Right ventricle myocardium inferior (tissue), 1 donor: ENCODE measurements around the gene HDAC3. TPM values are rescaled to one million over a fixed set of nuclear protein-coding genes. Genes with fewer than 3 reads are reported as not detected.

Experiments used
- ATAC-seq: fragments of 200-7000 bp; cut with Tn5 transposase; one replicate; pipeline ENCODE4 v1.9.1; 2020; ENCODE audit warnings: mild to moderate bottlenecking, moderate library complexity
- DNase-seq: peaks from one replicate; pipeline ENCODE4 v3.0.0; 2021; ENCODE audit errors: missing footprints
- intact Hi-C: fragments of 100-400 bp; cut with DNase I; formaldehyde crosslinking; loops from one replicate; pipeline ENCODE4 v1.11.0; 2022
- long read RNA-seq: library from polyadenylated mRNA; unstranded; transcript quantifications from one replicate; pipeline ENCODE4 v2.0.0, GENCODE V29; 2021
- total RNA-seq: library from RNA; stranded (reverse); fragmentation: NEBNext Ultra II Directional; extraction: Animal tissue kit (Norgen Biotek cat#: 25700); gene quantifications from one replicate; pipeline ENCODE4 v1.2.1, GENCODE V29; 2021
- donor health status: DM: no; HTN: yes; CAD: no; lungs with severe emphysema.

The HDAC3 gene
- total RNA-seq, result 29.9 TPM
- long read RNA-seq, transcript HDAC3-201 (15 exons, 1,959 nt), result major isoform, 30 of 44 reads
- long read RNA-seq, partial matches to known transcripts, result 4 of 44 reads
- long read RNA-seq, other reads (novel, unspliced or antisense), result 9 of 44 reads

DNA sequence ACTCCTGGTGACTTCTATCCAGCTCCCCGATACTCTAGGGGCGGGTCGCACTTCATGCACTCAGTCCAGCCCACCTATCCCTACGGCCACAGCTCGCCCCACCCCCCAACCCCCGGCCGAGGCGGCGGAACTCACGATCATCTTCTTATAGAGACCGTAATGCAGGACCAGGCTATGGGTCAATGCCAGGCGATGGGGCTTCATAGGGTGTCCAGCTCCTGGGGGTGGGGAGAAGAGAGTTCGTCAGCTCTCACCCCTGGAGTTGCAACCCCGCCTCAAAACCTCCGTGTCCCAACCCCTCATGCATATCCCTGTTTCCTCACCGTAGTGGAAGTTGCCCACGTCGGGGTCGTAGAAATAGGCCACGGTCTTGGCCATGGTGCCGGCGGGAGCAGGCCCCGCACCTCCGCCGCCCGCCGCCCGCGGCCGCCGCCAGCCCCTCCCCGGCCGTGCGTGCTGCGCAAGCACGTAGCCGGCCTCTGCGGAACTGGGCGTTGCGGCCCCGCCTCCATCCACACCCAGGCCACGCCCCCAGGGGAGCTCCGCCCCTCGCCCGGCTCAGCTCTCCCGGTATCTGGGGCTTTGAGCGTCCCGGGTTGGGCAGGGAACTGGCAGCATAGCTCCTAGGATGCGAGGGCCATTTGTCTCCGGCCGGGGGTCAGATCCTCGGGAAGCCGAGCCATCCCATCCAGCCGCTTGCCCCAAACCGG, at the start of gene HDAC3, which contains the start of gene RELL2:
TSS of gene HDAC3 (minus strand) at position 437 of the 710 bp plus-strand sequence. CDS start at position 378, 59 bp downstream.
TSS of gene RELL2 (plus strand) at position 585 of the 710 bp plus-strand sequence. CDS start 1,229 bp downstream, outside the sequence.
- peak; percentile 96 for DNase-seq
- intact Hi-C loops, result loop anchor here (1.0 kb wide), 1 partner anchor 17 kb away; no protein-coding TSS in a partner anchor
- ATAC-seq, result peak; percentile 98

DNA sequence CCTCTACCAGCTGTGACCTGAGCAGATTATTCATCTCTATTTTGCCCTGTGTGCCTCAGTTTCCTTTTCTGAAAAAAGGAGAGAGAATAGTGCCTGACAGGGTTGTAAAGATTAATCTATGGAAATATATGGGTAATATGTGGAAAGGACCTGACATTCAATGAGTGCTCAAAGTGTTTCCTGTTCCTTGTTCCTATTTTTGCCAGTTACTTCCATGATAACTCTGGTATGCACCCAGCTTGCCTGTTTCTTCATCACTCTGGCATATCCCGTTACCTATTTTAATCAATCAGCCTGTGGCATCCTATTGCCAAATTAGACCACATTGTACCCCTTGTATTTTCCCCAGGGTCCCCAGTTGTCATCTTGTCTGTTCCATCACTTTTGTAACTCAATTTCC, 48.9 kb upstream of the HDAC3 start:
- DNase-seq (no peak), ATAC-seq (no peak)
- intact Hi-C loops, result no loop called here

DNA sequence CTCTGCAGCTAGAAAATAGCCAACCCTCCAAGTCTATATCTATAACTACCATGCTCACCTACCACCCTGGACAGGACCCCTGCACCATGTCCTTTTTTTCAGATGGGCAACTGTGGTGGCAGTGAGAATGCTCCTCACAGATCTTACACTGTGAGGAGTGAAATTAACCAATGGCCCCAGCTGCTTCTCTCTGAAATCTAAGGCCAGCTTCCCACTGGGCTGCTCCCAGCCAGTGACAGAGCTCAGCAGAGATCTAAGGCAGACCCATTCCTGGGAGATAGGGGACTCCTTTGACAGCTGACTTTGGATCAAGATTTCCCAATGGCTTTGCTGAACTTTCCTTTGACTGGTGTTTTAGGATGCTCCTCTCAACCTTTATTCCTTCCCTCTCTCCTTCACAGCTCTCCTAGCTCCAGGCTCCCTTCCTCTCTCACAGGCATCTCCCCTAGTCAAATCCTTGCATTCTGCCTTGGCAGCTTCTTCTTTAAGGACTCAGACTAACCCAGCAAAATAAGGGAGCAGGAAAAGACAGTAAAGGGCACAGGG, 47.0 kb upstream of the HDAC3 start:
- no peak for ATAC-seq
- intact Hi-C loops, result no loop called here
- DNase-seq, result no peak

DNA sequence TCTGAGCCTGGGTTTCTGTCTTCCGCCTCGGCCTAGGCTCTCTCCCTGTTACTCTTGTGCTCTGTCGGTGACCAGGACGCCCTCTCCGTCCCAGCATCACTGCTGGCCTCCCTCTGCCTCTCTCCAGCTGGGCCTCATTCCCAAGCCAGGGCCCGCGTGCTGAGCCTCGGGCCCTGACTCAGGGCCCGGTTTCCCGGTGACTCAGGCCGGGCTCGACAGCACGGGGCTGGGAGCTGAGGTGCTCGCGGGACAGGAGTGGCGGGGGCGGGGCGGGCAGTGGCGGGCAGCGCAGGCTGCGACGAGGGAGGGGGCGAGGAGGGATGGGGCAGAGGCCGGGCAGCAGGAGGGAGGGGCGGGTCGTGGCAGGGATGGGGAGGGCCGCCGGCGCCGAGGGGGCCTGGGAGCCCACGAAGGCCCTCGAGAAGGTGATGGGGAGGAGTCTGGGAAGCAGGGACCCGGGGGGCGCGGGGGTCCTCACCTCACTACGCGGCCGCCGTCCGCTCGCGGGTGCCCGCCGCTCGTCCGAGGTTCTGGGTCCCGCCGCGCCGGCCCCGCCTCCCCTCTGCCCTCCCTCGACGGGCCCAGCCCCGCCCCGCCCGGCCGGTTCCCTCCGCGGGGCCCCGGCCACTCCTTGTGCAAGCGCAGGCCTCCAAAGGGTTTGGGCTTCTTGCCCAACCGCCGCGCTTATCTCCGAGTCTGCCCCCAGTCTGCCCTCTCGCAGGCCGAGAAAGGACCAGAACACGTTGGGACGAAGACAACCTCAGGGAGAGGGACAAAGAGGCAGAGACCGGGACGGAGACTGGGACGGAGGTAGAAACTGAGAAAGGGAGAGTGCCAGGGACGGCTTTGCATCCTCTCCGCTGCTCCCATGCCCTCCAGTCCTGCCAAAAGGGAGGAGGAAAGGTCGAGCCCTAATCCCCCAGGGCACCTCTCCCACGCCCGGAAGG, 45.3 kb upstream of the HDAC3 start, which contains the start of gene ARAP3:
TSS of gene ARAP3 (minus strand) at position 536 of the 947 bp plus-strand sequence. CDS start 1,744 bp downstream, outside the sequence.
- intact Hi-C loops, result no loop called here
- ATAC-seq (peak; percentile 90), DNase-seq (peak; percentile 96)

DNA sequence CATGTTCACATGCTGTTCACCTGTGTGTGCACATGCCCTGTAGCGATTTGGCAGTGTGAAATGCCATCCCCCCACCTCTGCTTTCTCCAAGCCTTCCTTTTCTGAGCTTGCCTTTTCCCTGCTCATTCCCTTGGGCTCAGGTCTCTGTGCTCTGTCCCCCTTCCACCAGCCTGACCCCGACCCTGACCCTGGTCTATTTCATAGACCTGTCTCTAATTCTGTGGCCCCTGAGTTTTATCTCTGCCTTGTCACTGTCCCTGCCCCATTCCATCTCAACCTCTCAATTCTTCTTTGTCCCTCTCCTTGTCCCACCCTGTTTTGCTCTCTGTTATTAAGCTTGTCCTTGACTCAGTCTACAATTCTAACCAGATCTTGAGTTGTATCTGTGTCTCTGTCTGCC, 44.6 kb upstream of the HDAC3 start:
- intact Hi-C loops, result no loop called here
- ATAC-seq, result no peak
- no peak for DNase-seq

DNA sequence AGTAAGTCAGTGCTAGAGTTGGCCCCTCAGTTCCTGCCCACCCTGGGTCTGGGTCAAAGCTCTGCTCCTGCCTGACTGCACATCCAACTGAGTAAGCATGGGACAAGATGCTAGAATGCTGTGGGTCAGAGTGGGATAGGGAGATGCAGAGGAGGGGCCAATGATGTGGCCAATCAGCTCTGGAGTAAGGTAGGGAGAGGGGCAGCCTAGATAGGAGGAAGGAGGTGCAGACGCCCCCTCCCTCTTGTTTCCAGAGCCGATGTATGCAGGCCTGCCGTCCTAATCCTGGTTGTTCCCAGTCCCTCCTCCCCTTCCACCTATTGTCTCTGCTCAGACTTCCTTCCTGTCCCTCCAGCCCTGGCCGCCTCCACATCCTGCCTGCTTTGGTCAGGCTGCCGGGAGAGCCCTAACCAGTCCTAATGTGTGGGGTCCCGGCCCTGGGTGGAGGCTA, 44.1 kb upstream of the HDAC3 start:
- DNase-seq, result no peak
- intact Hi-C loops, result no loop called here
- peak; percentile 23 for ATAC-seq

DNA sequence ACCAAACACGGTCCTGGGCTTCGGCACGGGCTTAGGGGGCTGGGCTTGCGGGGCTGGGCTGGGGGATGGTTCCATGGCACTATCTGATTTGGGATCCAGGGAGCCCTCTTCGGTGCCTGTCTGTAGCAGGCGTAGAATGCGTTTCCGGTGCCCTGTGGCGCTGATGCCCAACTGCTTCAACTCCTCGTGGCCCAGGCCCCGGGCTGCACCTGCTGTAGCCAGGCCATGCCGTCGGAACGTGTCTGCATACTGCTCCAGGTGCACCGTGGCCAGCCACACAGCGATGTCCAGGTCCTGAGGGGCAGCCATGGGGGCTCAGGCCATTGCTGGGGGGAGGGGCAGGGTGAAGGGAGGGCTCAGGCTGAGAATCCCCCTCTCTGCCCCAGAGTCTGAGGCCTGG, 43.5 kb upstream of the HDAC3 start:
- ATAC-seq (no peak), DNase-seq (no peak)
- intact Hi-C loops, result no loop called here

DNA sequence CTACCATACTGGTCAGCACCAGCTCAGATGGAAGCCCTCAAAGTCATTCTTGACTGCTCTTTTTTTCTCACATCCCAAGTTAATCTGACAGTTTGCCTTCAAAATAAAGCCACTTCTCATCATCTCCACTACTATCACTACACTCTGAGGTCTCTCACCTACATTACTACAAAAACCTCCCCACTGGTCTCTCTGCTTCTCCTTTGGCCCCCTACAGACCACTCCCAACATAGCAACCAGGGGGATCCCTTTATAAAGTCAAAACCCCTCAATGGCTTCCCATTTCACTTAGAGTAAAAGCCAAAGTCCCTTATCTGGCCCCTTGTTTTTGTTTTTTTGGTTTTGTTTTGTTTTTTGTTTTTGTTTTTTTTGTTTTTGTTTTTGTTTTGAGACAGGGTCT, 40.8 kb upstream of the HDAC3 start:
- no peak for DNase-seq
- intact Hi-C loops, result no loop called here
- ATAC-seq, result no peak

DNA sequence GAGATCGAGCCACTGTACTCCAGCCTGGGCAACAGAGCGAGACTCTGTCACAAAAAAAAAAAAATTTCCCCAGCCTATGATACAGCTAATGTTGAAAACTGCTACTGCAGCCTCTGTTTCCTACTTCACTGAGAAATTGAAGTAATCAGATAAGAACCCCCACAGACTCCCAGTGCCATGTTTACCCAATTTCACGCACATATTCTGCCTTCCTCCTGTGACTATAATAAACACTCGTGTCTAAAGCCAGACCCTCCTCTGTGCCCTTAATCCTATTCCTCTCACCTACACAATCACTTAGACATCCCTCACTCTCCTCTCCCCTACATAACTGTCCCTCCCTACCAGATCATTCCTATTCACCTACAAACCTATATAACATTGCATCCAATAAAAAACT, 39.0 kb upstream of the HDAC3 start:
- no peak for DNase-seq
- ATAC-seq, result no peak
- intact Hi-C loops, result no loop called here

DNA sequence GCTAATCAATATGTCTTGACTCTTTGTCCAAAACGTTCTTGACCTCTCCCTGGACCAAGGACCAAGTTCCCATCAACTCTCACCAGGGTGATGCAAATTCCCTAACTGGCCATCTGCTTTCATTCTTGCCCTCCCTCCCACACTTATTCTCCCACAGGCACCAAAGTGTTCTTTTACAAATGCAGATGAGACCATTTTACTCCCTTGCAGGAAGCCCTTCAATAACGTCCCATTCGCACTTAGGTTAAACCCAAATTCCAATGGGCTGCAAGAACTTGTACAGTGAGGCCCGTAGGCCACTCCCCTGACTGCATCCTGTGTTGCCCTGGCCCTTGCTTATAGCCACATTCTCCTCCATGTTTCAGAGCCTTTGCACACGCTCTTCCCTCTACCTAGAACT, 38.1 kb upstream of the HDAC3 start:
- ATAC-seq (no peak), DNase-seq (no peak)
- intact Hi-C loops, result no loop called here

DNA sequence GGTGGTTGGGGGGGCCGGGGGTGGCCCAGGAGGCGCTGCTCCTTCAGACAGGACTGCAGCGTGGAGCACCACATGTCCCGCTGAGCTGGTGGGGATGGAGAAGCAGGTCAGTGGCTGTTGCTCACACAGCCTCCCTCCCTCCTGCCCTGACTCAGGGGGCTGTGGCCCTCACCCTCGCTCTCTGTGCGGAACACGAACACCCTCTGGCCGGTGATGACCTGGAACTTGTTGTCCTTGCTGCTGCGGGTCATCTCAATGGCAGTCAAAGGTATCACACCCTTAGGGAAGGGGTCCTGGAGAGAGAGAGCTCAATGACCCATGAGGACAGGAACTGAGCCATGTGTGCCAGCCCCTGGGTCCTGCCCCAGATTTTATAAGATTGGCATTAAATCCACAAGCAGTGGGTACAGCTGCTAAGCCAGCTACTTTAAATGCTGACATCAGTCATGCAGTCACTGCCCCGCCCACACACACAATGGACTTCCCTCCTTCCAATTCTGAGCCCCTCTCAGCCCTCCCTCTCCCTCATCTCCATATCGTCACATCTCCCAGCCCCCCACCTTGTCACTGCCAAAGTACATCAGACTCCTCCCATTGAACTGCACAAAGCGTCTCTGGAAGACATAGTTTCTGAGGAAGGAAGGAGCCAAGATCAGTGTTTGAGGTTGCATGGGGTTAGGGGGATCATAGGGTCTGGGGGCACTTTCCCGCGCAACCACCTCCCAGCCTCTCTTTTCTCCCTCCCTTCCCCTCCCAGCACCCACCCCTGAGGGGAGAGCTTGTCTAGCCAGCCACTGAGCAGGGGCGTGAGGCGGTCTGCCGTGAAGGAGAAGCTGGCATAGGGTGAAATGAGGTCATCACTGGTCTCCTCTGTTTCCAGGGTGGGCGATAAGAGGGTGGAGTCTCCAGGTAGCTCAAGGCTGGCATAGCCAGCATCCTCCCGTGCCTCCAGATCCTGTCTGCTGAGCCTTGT, 36.5 kb upstream of the HDAC3 start:
- ATAC-seq (no peak), DNase-seq (no peak)
- intact Hi-C loops, result no loop called here

DNA sequence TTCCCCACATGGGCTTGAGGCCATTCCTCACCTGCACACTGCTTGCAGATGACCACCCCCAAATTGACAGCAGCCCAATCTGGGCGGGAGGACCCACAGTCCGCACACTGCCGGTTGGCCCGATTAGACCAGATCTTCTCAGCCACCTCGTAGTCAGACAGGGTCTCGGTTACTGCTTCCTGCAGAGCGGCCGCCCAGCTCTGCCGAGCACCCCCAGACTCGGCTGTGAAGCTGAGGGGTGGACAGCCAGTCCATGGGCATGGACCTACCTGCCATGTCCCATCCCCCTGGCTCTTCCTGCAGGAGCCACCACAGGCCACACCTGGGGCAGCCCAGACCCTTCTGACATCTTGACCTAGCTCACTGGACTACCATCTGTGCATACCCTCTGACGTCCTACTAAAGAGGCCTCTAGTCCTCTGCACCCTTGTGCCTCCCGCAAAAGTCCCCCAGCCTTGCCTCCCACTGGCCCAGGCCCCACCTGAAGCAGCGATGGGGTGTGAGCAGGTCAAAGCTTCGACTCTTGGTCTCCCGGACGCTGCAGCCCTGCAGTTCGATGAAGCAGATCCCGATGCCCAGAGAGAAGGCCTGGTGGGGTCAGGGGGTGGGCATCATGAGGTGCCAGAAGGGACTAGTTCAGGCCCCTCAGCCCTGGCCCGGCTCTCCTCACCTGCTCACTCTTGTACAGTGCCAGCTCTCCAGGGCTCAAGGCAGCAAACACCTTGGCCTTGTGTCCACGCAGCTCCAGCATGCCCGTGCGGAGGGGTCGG, 35.6 kb upstream of the HDAC3 start:
- ATAC-seq (no peak), DNase-seq (no peak)
- intact Hi-C loops, result no loop called here

DNA sequence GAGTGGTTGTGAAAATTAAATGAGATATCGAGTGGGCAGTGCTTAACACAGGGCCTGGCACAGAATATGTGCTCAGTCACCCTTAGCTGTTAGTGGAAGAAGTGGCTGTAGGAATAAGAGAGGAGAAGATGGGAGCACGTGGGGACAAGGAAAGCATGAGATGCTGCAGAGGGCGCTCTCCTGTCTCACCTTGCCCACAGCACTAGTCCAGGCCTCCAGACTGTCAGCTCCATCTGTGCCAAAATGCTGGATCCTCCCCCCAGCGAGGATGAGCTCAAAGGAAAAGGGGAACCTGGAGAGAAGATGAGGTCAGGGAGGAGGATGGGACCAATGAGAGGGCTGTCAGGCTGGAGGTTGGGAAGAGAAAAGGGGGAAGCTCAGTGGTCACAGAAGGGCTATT, 32.9 kb upstream of the HDAC3 start:
- no peak for DNase-seq
- ATAC-seq, result no peak

DNA sequence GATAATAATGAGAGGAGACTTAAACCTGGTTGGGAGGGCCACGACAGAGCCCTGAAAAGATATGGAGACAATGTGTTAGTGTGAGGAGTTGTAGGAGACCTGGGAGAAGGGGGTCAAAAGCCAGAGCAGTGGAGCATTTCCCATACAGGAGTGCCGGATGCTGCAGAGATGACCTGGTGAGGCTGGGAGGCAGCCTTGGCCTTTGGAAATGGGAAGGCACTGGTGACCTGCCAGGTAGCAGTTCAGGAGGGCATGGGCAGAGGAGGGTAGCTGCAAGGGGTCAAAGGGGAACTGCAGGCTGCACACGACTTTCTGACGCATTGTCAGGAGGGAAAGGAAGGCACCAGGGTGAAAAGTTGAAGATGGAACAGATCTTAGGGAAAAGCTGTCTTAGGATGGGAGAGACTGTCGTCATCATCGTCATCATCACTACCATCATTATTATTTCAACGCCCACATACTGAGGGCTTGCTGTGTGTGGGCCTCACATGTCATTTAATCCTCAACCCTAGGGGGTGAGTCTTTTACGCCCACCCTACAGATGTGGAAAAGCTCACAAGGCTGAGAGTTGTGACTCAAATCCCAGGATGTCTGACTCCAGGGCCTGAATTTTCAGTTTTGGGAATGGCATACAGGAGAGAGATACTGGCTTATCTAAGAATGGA, 32.1 kb upstream of the HDAC3 start:
- DNase-seq (no peak), ATAC-seq (no peak)
- intact Hi-C loops, result no loop called here

More for the DNA sequence above, 32.9 kb upstream of the HDAC3 start:
- intact Hi-C loops, result no loop called here

DNA sequence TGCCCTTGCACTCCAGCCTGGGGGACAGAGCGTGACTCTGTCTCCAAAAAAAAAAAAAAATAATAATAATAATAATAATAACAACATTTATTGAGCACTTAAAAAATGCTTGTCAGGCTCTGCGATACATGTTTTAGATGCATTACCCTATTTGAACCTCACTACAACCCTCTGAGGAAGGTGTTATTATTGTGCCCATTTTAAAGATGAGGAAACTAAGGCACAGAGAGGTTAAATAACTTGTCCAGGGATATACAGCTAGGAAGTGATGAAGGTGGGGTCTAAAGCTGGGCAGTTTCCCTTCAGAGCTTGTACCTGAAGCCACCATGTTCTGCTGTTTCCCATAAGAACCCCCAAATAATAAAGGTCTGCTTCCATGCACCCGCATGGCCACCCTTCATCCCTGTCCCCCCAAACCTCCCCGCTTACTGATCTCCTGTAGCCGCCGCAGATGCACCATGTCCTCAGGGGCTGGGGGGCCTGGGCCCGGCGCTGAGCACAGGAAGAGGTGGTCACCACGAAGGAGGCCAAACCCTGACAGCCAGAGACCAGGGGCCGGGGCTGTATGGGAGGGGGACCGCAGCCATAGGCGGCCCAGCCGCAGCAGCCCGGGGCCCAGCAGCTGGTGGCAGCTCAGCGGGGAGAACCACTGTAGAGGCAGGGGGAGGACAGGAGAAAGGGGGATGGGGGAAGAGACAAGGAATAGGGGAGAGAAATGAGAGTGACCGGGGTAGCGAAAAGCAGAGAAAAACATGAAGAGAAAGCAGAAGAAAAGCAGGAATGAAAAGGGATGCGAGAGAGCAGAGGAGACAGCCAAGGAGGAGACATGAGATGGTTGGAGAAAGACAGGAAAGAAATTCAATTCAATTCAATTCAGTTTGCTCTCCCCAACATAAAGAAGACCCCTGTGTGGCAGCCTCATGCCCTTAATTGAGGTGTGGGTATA, 29.6 kb upstream of the HDAC3 start:
- no peak for ATAC-seq
- no peak for DNase-seq
- intact Hi-C loops, result no loop called here
